Natural killer cell (primary cell): ENCODE results near the gene GLE1. TPM values are rescaled to one million over a fixed set of nuclear protein-coding genes. Genes with fewer than 3 reads are reported as not detected.

Experiments used
- ATAC-seq, 3 donors: fragments of 150-1000 bp in 2 of 3; fragments of 200-7000 bp in 1 of 3; cut with Tn5 transposase; 1 replicate in 1 of 3; 2 replicates in 2 of 3; pipeline ENCODE4 v1.10.0; 2021; ENCODE audit warnings: mild to moderate bottlenecking in 2 of 3, moderate library complexity in 2 of 3
- DNase-seq, 2 donors: peaks; one replicate each; pipeline versions ENCODE4 v3.0.0 to v3.0.0-alpha.2; 2013 to 2021; ENCODE audit warnings: mixed read lengths in 1 of 2
- H3K27ac ChIP-seq: one replicate; pipeline ENCODE4 v1.5.1; 2013; ENCODE audit warnings: mild to moderate bottlenecking, low read length
- H3K27me3 ChIP-seq: one replicate; pipeline ENCODE4 v1.6.1; 2013; ENCODE audit warnings: low read length; ENCODE audit not compliant: control insufficient read depth, insufficient read depth
- H3K36me3 ChIP-seq: one replicate; pipeline ENCODE4 v1.6.1; 2013; ENCODE audit warnings: low read length; ENCODE audit not compliant: control insufficient read depth, insufficient read depth
- H3K4me1 ChIP-seq: one replicate; pipeline ENCODE4 v1.6.1; 2013; ENCODE audit warnings: low read length; ENCODE audit not compliant: control insufficient read depth, insufficient read depth
- H3K4me3 ChIP-seq: one replicate; pipeline ENCODE4 v1.5.1; 2013; ENCODE audit warnings: low read length
- H3K9me3 ChIP-seq: one replicate; pipeline ENCODE4 v1.6.1; 2013; ENCODE audit warnings: low read length; ENCODE audit not compliant: control insufficient read depth, insufficient read depth
- H3K27ac Mint-ChIP-seq, 2 donors: one replicate each; pipeline ENCODE4 v1.8.0; 2022; ENCODE audit warnings: mild to moderate bottlenecking in 2 of 2, mixed read lengths in 2 of 2, moderate library complexity in 1 of 2
- H3K27me3 Mint-ChIP-seq, 2 donors: one replicate each; pipeline ENCODE4 v1.8.0; 2022; ENCODE audit warnings: low read depth in 2 of 2, mixed read lengths in 2 of 2
- H3K36me3 Mint-ChIP-seq: one replicate; pipeline ENCODE4 v1.8.0; 2022; ENCODE audit warnings: mixed read lengths
- H3K4me1 Mint-ChIP-seq, 2 donors: one replicate each; pipeline ENCODE4 v1.8.0; 2022; ENCODE audit warnings: mixed read lengths in 2 of 2
- H3K4me3 Mint-ChIP-seq: one replicate; pipeline ENCODE4 v1.8.0; 2022; ENCODE audit warnings: mild to moderate bottlenecking, moderate library complexity, mixed read lengths
- H3K9me3 Mint-ChIP-seq, 2 donors: one replicate each; pipeline ENCODE4 v1.8.0; 2022; ENCODE audit warnings: mixed read lengths in 2 of 2
- CTCF ChIP-seq: fragments of 200-600 bp; IDR thresholded peaks from one replicate; pipeline ENCODE4 v1.8.0; 2022; ENCODE audit warnings: antibody characterized with exemption
- WGBS: methylation state at CpG from one replicate; pipeline ENCODE4 v1.1.7; 2013; ENCODE audit warnings: missing lambda C conversion rate; ENCODE audit not compliant: insufficient coverage; 5-methylcytosine and 5-hydroxymethylcytosine counted together
- intact Hi-C: fragments of 100-400 bp; cut with micrococcal nuclease; formaldehyde crosslinking; loops from one replicate; pipeline ENCODE4 v1.14.2; 2022
- total RNA-seq, 4 donors: library from RNA; stranded (reverse); fragments of 120-200 nt in 1 of 4; gene quantifications; one replicate each; pipeline versions ENCODE4 v1.2.3 to v1.2.4, GENCODE V29; 2013 to 2022

Gene GLE1
- total RNA-seq, 3 donors from 2014 or later (not counting 1 experiment from before 2014, with no cell fraction given): 21.2 to 33.3 (median 23.3) TPM

- ATAC-seq (no peak), DNase-seq (no peak)
- Histone ChIP-seq H3K9me3 (no peaks in the 10 kb centered on the region), H3K27ac (no peak overlapping the region), H3K27me3 (no peaks in the 10 kb centered on the region), H3K4me3 (no peak overlapping the region), H3K4me1 (no peaks in the 10 kb centered on the region), H3K36me3 (peaks cover 57% of the 10 kb centered on the region)
- intact Hi-C loops: no loop called here
- Mint-ChIP-seq H3K9me3 (no peaks in the 10 kb centered on the region), H3K4me1 (no peaks in the 10 kb centered on the region), H3K36me3 (peaks cover 14% of the 10 kb centered on the region), H3K27ac (no peak overlapping the region), H3K4me3 (no peak overlapping the region), H3K27me3 (no peaks in the 10 kb centered on the region)
- no peak for TF ChIP-seq CTCF
- 98% methylated on average over 10 of the region's 10 CpGs for WGBS
These were observed 23.0 kb upstream of the GLE1 start for GRCh38 chr9:128481561-128481960.

- H3K4me3 Mint-ChIP-seq: no peak overlapping the region
- Histone ChIP-seq H3K4me3 (no peak overlapping the region), H3K36me3 (peaks cover 62% of the 10 kb centered on the region), H3K4me1 (no peaks in the 10 kb centered on the region), H3K27ac (no peak overlapping the region), H3K9me3 (no peaks in the 10 kb centered on the region), H3K27me3 (no peaks in the 10 kb centered on the region)
- H3K27ac Mint-ChIP-seq: no peak overlapping the region
- intact Hi-C loops: no loop called here
- ATAC-seq: no peak
- H3K4me1 Mint-ChIP-seq: no peaks in the 10 kb centered on the region
- H3K9me3 Mint-ChIP-seq: no peaks in the 10 kb centered on the region
- no peak for TF ChIP-seq CTCF
- 97% methylated on average over 7 of the region's 7 CpGs for WGBS
- H3K27me3 Mint-ChIP-seq: no peaks in the 10 kb centered on the region
- no peak for DNase-seq
- peaks cover 14% of the 10 kb centered on the region for H3K36me3 Mint-ChIP-seq
These were observed 22.3 kb upstream of the GLE1 start for GRCh38 chr9:128482186-128482585.

GRCh38 chr9:128484686-128485413, 19.7 kb upstream of the GLE1 start:
- Mint-ChIP-seq H3K27ac (no peak overlapping the region), H3K36me3 (peaks cover 15% of the 10 kb centered on the region), H3K9me3 (no peaks in the 10 kb centered on the region), H3K4me3 (no peak overlapping the region), H3K4me1 (no peaks in the 10 kb centered on the region), H3K27me3 (no peaks in the 10 kb centered on the region)
- intact Hi-C loops: no loop called here
- Histone ChIP-seq H3K27ac (no peak overlapping the region), H3K27me3 (no peaks in the 10 kb centered on the region), H3K4me1 (no peaks in the 10 kb centered on the region), H3K36me3 (peaks cover 71% of the 10 kb centered on the region), H3K4me3 (no peak overlapping the region), H3K9me3 (no peaks in the 10 kb centered on the region)
- no peak for TF ChIP-seq CTCF
- ATAC-seq: no peak
- no peak for DNase-seq
- 94% methylated on average over 17 of the region's 17 CpGs for WGBS

GRCh38 chr9:128485414-128485855, 19.1 kb upstream of the GLE1 start:
- ATAC-seq (no peak), DNase-seq (no peak)
- peaks cover 15% of the 10 kb centered on the region for H3K36me3 Mint-ChIP-seq
- no peak for TF ChIP-seq CTCF
- H3K9me3 ChIP-seq: no peaks in the 10 kb centered on the region
- no peak overlapping the region for H3K27ac ChIP-seq
- no peak overlapping the region for H3K4me3 Mint-ChIP-seq
- no peaks in the 10 kb centered on the region for H3K27me3 Mint-ChIP-seq
- H3K27me3 ChIP-seq: no peaks in the 10 kb centered on the region
- intact Hi-C loops: no loop called here
- no peak overlapping the region for H3K4me3 ChIP-seq
- H3K9me3 Mint-ChIP-seq: no peaks in the 10 kb centered on the region
- peaks cover 73% of the 10 kb centered on the region for H3K36me3 ChIP-seq
- no peak overlapping the region for H3K27ac Mint-ChIP-seq
- 94% methylated on average over 7 of the region's 7 CpGs for WGBS
- no peaks in the 10 kb centered on the region for H3K4me1 ChIP-seq
- H3K4me1 Mint-ChIP-seq: no peaks in the 10 kb centered on the region
